Measurements from ENCODE around the gene RPL12.

RPL12 gene

DNA sequence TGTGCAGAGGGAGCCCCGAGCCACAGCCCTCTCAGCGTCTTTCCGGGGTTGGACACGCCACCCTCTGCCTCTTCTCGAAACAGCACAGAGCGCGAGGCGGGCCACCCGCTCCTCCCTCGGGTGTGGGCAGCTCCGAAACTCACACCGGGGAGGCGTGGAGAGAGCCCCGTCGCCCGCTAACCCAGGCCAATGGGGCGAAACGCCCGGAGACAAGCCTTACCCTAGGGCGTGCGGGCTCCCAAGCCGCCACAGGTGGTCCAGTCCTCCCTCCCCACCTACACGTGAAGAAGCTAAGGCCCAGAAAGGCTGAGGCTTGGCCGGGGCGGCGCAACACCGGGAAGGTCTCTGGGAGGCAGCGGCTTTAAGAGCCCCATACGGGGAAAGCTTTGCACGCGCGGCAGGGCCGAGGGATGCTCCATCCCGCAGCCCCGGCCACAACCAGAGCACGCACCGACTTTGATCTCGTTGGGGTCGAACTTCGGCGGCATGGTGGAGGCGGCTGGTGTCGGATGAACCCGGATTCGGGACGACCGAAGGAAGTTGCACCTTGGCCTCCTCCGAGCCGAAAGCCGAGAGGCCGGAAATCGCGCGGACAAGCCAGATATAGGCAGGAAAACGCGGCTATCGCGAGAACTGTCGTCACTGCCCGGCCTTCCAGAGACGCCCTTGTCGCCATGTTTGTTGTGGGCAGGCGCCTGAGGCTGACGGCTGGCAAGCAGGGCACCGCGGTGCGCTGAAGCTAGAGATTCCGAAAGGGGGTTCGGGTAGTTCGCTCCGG is at the start of gene RPL12, which contains the start of gene LRSAM1:
TSS of gene RPL12 (minus strand) at position 577 of the 778 bp plus-strand sequence. CDS start at position 488, 89 bp downstream.
TSS of gene LRSAM1 (plus strand) at position 681 of the 778 bp plus-strand sequence. CDS start 3,018 bp downstream, outside the sequence.
- DNase-seq: peak; percentile 99

DNA sequence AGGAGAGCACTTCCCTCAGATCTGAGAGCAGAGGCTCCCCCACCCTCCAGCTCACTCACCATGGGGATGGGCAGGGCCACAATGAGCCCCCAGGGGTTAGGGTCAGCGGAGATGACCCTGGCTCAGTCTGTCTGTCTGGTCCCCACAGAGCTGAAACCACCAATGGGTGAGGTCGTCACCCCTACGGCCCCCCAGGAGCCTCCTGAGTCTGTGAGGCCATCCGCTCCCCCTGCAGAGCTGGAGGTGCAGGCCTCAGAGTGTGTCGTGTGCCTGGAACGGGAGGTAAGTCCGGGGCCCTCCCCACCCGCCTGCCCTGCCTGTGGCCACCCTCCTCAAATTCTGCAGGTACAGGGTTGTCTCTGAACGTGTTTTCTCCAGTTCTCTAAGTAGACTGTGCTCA is 49.7 kb upstream of the RPL12 start:
- DNase-seq: no peak

DNA sequence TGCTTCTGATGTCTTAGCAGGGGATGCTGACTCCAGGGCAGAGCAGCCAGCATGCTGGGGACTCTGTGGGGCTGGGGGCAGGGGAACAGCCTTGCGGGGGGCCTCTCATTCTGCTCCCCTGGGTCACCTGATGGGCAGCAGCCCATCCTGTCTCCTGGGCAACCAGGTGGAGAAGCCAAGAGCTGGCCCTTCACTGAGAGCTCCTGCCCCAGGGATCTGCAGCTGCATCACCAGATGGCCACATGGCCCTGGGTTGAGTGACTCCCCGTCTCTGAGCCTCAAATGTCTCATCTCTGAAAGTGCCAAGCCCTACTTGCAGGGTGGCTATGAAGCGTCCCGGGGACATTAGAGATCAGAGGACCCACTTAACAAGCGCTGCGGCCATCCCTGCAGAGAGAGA is 49.2 kb upstream of the RPL12 start:
- DNase-seq: no peak

DNA sequence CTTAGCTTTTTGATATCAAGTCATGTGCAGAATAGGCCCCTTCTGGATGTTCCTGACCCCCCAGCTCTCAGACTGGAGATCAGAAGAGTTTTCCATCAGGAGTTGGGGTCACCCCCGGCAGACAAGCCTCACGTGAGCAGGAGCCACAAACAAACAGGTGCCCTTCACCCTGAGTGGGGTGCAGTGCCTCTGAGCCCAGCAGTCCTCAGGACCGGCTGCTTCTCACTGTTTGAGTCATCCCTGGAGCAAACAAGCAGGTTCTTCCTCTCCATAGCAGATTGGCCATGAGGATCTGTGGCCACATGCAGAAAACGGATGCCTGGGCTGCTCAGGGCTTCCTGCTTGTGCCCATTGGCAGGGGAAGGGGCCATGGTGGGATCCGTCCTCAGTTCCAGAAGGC is 47.1 kb upstream of the RPL12 start:
- no peak for DNase-seq

DNA sequence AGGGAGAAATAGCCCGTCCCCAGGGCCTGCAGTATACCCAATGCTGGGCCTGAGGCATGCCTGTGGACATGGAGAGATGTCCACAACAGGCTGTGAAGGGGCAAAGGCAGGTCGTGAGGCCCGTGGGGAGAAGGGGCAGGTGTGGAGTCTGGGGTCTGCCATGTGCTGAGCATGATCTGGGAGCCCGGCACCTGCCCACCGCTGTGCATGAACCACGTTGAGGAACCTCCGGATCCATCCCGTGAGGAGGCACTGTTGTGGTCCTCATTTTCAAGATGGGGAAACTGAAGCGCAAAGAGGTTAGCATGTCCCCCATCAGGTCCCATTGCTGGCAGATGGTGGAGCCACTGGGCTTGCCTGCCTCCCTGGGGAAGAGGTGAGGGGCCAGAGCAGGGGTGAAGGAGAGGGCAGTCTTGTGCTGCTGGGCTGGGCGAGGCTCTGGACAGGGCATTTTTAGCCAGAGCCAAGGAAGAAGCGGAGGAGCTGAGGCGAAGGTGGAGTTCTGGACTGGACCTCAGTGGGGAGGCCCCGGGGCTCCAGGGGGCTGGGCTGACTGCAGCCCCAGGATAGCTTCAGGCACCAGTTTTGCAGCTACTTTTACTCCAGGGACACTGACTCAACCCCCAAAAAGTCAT is 46.6 kb upstream of the RPL12 start:
- DNase-seq: no peak

DNA sequence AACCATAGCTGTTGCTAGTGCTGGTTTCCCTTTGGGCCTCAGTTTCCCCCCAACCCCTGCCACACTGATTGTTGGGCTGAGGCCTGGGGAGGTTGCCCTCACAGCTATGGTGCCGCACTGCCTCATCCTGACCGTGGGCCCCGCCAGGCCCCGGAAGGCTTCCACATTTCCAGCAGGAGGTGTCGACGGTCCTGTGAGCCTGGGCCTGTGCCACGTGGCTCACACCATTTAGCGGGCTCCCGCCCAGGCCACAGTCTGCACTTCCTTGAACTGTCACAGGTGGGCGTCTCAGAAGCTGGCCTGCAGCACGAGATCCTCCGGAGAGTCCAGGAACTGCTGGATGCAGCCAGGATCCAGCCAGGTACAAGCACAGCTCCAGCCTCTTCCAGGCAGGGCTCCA is 45.8 kb upstream of the RPL12 start:
- DNase-seq: no peak

DNA sequence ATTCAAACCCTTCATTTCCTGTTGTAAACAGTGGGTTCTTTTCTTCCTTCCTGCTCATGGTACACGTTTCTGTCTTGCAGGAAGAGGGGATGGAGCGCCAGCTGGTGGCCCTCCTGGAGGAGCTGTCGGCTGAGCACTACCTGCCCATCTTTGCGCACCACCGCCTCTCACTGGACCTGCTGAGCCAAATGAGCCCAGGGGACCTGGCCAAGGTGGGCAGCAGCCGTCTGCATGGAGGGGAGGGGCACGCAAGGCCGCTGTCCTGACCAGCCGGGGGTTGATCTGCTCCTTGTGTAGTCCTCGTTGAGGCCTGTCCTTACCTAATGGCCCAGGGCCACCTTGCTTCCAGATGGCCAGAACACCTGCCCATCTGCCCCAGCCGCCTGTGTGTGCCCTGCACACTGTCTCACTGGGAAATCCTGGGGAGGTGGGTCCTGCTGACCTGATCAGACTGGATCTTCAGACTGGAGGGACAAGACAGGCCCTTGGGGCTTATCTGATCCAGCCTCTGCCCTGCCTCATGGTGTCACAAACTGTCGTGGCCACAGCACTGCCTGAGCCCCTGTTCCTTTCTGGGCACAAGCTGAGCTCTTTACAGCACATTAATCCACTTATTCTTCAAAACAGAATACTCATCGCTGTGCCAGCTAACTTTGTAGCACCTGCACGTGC is 44.8 kb upstream of the RPL12 start:
- no peak for DNase-seq

DNA sequence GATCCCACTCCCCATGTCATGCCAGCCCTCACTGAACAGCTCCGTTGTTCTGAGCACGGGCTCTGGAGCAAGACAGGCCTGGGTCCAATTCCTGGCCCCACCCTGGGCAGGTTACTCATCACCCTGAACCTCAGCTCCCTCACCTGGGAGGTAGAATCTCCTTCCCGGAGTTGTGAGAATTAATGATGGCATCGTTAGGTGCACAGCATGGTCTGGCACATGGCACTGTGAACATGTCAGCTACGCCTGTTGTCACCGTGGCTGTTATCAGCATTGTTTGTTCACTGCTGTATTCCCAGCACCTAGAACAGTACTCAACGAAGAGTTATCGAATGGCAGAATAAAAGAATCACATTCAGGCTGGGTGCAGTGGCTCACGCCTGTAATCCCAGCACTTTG is 43.1 kb upstream of the RPL12 start:
- DNase-seq: no peak

DNA sequence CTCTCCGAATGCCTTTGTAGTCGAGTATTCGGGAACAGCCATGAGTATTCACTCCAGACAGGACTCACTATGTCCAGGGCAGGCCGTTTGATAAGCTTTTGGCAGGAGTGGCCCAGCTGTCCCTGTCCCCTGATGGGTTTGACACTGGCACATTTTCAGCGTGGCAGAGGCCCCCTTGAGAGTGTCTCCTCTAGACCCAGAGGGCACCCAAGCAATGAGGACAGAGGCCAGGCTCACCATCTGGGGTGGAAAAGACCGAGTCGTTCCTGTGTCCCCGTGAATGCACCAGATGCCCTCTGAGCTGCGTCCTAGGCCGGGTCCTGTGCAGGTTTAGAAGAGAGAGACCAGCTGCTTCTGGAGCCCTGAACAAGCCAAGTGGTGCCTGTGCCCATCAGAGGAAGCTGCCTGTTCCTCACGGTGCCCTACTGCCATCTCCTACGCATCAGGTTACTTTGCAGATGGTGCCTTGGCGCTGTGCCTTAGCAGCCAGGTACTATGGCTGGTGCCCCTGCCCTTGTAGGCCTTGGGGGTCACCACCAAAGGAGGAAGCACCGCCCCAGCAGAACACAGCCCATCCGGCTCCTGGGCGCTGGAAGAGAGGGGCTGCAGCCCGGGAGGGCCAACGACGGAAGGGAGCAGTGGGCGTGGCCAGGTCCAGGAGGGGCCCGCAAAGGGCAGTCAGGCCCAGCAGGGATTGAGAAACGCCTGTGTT is 42.5 kb upstream of the RPL12 start:
- no peak for DNase-seq

DNA sequence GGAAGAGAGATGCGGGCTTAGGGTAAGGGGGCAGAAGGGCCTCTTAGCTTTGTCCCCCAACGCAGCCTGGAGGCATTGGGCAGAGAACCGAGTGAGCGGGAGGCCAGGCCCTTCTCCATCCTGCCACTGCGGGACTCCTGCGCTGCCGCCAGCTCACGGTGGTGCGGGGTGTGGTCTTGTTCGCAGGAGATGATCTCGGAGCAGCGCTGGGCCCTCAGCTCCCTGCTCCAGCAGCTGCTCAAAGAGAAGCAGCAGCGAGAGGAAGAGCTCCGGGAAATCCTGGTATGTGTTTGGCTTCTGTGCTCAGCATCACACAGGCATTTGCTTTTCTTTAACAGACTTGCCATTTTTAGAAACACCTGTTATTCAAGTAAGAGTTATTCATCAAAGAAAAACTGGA is 41.4 kb upstream of the RPL12 start:
- DNase-seq: no peak

DNA sequence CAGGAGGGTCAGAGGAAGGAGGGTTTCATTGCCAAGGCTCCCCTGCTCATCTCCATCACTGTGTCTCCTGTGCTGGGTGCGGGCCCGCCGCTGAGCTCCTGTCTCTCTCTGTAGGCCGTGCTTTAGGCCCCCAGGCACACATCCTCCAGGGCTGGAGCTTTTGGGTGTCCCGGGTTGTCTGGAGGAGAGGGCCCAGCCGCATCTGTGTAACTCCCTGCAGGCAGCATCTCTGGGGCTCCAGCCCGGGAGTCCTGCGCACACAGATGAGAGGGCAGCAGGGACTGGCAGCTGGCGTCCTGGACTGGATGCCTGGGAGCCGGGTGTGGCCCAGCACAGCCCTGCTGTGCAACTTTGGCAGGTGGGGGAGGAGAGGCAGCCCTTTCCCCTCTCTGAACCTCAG is 40.3 kb upstream of the RPL12 start:
- no peak for DNase-seq

DNA sequence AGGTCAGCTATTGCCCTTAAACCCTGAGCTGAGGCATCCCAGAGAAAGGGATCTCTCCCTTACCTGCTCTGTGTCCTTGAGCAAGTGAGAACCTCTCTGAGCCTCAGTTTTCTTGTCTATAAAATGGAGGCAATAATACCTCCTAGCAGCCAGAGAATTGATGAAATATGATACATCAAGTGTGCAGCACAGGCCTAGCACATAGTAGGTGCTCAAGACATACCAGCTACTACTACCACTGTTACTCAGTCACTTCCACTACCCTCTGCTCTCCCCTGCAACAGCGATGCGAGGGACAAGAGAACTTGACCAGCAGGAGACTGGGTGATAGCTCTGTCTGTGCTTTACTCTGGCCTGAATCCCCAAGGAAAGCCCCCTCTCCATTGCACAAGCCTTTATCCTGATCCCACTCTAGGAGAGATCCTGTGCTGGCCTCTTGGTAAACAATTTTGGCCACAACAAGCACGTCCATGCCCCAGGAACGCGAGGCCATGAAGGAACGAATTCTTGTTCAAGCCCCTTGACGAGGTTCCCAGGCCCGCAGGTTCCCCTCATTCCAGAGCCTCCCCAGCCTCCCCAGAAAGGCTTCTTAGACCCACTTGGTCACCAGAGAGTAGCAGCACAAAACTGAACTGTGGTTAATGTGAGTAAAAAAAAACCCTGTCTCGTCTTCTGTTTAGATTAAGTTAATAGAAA is 39.5 kb upstream of the RPL12 start:
- DNase-seq: no peak

DNA sequence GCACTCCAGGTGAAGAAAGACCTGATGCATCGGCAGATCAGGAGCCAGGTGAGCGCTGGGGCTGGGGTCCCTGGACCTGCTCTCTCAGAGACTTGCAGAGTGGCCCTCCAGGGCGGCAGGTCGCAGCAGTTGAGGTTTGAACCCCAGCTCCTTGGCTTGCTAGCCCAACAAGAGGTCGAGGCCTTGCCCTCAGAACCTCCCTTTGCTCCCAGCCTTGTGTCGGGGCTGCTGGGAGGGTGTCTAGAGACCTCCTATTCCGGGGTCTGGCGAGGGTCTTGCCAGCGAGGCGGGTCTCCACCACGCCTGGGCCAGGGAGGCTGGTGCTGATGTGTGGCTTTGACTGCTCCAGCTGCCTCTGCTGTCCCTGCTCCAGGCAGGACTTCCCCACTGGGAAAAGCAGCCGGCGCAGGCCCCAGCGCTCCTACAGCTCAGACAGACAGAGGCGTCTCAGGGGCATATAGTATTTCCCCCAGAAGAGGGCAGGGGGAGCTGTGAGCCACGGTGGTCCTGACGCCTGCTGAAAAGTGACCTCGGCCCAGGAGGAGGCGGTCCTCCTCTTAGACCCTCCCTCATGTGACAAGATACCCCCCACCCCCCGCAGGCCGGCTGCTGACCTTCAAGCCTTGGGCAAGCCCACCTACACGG is 38.4 kb upstream of the RPL12 start:
- DNase-seq: no peak

DNA sequence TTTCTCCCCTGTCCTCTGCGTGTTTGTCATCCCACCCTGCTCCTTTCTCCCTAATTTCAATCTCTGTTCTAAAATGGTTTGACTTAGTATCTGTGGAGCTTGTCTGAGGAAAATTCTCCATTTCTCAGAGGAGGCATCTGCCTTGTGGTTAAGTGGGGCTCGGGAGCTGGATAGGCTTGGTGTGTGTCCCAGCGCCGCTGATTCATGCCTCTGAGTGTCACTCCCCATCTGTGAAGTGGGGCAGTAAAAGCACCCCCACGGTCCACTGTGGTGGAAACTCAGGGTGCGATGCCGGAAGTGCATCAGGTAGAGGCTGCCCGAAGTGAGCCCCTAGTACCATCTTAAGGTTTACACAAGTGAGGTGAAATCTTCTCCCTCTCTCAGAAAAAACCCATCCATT is 37.7 kb upstream of the RPL12 start:
- no peak for DNase-seq

DNA sequence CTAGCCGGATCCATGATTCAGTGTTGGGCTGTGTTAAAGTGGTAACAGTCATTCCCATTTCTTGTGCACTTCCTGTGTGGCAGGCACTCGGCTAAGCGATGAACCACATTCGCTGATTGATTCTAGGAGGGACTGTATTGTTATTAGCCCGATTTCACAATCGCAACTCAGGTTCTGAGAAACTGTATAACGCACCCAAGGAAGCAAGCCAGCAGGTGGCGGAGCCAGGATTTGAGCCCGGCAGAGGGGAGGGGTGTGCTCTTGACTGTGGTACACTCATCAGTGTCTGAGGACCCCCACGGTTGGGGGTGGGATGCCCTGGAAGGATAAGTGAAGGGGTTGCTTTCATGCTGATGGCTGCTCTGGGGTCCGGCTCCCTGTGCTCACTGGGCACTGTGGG is 34.8 kb upstream of the RPL12 start:
- no peak for DNase-seq

DNA sequence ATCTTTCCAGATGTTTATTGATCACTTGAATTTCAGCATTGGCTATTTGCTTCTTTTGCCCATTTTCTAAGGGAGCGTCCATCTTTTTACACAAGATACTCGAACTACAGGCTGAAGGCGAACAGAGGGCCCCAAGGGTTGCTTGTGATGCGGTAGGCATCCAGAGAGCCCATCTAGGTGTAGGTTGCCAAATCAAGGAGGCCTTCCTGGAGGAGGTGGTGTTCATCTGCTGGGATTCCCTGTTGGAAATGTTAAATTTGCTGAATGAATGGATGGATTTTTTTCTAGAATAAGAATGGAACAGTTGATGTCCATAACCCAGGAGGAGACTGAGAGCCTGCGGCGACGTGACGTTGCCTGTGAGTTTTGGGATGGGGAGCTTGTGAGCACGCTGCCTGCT is 31.5 kb upstream of the RPL12 start:
- DNase-seq: no peak

DNA sequence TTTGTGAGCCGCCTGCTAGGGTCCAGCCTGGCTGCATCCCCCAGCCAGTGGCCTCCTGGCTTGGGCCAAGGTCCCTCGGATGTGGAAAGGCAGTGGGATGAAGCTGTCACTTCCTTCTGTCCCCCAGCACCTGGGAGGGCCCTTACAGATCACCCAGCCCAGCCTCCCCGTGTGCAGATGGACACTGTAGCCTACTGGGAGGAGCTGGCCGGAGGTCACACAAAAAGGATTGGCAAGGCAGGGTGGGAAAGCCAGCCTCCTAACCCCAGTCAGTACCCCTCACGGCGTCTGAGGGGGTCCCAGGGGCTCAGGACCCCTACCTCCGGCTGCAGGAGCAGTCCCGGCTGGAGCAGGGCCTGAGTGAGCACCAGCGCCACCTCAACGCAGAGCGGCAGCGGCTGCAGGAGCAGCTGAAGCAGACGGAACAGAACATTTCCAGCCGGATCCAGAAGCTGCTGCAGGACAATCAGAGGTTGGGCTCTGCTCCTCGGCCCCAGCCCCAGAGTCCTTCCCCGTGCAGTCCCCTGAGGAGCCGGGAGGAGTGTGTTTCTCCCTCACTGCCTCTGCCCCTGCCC is 28.4 kb upstream of the RPL12 start:
- no peak for DNase-seq

DNA sequence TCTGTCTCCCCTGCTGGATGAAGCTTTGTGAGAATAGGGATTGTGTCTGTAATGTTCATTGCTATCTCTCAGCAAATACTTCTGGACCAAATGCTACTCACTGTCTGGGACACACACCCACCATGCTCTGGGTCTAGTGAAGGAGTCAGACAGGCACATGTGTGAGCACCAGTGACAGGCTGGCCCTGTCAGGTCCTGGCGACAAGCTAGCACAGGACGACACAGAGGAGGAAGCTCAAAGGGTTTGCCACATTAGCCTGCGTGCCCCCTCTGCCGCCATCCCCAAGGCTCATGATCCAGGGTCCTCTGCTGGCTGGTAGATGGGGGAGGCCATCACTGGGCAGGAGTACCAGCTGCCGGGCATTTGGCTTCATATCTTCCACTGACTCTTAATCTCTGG is 23.4 kb upstream of the RPL12 start:
- DNase-seq: no peak

DNA sequence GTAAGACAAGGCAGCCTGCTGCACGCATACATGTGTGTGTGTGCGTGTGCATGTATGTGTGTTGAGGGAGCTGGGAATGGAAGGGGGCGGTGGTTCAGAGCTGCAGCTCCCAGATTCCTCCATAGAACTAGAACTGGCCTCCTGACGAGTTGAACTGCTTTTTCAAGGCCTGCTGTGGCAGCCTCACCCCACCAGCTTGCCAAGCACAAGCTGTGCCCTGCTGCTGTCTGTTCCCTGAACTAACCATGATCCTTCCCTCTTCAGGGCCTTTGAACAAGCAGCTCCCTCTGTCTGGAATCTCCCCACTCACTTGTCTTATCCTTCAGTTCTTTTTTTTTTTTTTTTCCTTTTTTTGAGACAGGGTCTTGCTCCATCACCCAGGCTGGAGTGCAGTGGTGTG is 22.7 kb upstream of the RPL12 start:
- DNase-seq: no peak

DNA sequence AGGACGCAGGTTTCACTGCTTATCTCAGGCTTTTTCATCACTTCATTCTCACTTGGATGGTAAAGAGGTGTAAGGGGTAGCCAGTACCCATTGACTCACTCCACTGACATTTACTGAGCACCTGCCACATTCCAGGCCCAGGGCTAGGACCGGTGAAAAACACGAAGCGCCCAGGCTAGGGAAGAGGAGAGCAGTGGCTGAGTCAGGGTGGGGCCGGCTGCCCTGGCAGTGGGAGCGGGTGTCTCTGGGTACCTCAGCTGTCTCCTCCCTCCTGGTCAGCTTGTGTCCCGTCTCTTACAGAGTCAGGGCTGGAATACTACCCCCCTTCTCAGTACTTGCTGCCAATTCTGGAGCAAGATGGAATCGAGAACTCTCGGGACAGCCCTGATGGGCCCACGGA is 22.3 kb upstream of the RPL12 start:
- no peak for DNase-seq

DNA sequence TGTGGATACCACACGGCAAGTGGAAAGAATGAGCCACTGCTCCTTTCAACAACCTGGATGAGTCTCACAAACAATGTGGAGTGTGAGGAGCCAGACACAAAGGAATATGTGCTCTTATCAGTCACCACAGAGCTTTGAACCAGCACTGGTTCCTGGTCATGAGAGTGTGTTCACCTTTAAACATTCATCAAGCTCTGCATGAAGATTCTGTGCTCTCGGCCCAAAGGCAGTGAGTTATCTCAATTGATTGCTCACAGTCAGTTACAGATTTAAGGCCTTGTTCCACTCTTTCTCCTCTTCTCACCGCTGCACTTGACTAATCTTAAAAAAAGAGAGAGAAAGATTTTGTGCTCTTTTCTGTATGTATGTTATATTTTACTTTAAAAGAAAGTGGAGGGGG is 19.5 kb upstream of the RPL12 start:
- DNase-seq: no peak

DNA sequence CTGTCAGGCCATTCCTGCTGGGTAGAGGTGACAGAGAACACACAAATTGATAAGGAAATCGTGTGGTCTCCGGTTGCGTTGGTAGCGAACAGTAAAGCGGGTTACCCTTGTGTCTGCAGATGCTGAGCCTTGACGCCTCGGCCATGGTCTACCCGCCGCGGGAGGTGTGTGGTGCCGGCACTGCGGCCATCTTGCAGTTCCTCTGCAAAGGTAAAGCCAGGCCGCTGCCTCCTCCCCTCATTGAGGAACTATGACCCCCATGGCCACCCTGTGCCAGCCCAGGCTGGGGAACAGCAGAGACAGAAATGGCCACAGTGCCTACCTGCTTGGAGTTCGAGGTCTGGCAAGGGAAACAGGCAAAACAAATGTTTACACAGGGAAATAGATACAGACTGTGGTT is 16.4 kb upstream of the RPL12 start:
- no peak for DNase-seq

Measured in activated CD8-positive, alpha-beta memory T cell treated with anti-CD3 and anti-CD28 coated beads, Interleukin-2, amount 50 U/mL, for 4 hours (primary cell).